Measurements from ENCODE around the gene ARID1A.

DNA sequence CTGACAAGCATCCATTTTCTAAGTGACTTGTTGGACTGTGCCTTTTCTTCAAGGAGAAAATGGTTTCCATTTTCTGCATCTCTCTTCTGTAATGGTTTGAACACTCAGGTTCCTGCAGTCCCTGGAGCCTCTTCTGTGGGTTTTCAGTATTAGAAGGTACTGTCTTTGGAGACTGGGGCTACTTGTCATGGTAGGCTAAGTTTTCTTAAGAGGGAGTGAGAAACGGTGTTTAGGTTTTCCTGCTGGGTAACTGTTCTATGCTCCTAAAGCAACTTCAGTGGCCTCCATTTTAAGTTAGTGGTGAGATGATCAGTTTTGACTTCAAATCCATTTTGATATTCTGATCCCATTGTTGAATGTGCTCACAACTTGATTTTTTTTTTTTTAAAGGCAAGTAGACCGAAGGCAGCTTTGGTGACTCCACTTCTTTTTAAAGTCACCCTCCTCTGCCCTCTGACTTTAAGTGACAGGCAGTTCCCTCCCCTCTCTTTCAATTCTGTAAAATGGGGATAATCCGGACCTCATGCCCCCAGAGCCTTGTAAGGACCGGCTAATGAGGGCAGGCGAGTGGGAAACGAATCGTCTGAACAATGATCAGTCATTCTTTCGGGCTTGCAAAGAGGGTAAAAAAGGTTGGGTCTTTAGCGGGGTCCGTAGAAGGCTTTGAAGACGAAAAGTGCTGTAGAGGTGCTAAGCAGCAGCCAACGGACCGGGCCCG, 1.0 kb upstream of the ARID1A start:
- TF ChIP-seq SRF (IDR thresholded peaks at IDR 0.05; ENCODE audit: low read depth, low read length) = no peak
- TF ChIP-seq EZH2 (IDR thresholded peaks at IDR 0.05; ENCODE audit: low read depth, low read length, severe bottlenecking) = no peak
- TF ChIP-seq, protein P1, sequence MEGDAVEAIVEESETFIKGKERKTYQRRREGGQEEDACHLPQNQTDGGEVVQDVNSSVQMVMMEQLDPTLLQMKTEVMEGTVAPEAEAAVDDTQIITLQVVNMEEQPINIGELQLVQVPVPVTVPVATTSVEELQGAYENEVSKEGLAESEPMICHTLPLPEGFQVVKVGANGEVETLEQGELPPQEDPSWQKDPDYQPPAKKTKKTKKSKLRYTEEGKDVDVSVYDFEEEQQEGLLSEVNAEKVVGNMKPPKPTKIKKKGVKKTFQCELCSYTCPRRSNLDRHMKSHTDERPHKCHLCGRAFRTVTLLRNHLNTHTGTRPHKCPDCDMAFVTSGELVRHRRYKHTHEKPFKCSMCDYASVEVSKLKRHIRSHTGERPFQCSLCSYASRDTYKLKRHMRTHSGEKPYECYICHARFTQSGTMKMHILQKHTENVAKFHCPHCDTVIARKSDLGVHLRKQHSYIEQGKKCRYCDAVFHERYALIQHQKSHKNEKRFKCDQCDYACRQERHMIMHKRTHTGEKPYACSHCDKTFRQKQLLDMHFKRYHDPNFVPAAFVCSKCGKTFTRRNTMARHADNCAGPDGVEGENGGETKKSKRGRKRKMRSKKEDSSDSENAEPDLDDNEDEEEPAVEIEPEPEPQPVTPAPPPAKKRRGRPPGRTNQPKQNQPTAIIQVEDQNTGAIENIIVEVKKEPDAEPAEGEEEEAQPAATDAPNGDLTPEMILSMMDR (IDR thresholded peaks at IDR 0.05; ENCODE audit: control extremely low read depth in 1 of 3, insufficient read depth in 1 of 3, low read depth in 1 of 3, low read length in 3 of 3) = no peak

Measured in H1 (cell line).